SK-N-MC (cell line): ENCODE data around the gene LMF1.

Experiments
- DNase-seq: peaks from one replicate; pipeline ENCODE4 v3.0.0-alpha.2; 2011; ENCODE audit warnings: low read depth, low spot score
- H3K27ac ChIP-seq: fragments of 200-600 bp; sonication (generic); 2 replicates; pipeline ENCODE4 v1.5.1; 2016; ENCODE audit warnings: mixed run types
- H3K36me3 ChIP-seq: fragments of 200-600 bp; sonication (generic); 2 replicates; pipeline ENCODE4 v1.6.1; 2017; ENCODE audit warnings: antibody characterized with exemption, low read length, mixed read lengths; ENCODE audit not compliant: insufficient read depth
- H3K4me3 ChIP-seq: fragments of 200-600 bp; sonication (generic); 2 replicates; pipeline ENCODE4 v1.5.1; 2016
- H3K9ac ChIP-seq: fragments of 200-600 bp; sonication (generic); 2 replicates; pipeline ENCODE4 v1.8.0; 2017; ENCODE audit warnings: mixed run types, mixed read lengths; ENCODE audit not compliant: insufficient read length
- H3K9me3 ChIP-seq: fragments of 200-600 bp; sonication (generic); 2 replicates; pipeline ENCODE4 v1.6.1; 2017; ENCODE audit warnings: low read depth, mild to moderate bottlenecking, antibody characterized with exemption, low read length, moderate library complexity, mixed read lengths
- EZH2 ChIP-seq: fragments of 200-600 bp; sonication (generic); IDR thresholded peaks from one replicate; pipeline ENCODE4 v1.6.1; 2017; ENCODE audit warnings: antibody characterized with exemption
- FOXP2 ChIP-seq: optimal IDR thresholded peaks from 2 replicates; pipeline ENCODE3; 2011; ENCODE audit warnings: mild to moderate bottlenecking, moderate library complexity; ENCODE audit not compliant: insufficient read depth; ENCODE audit errors: extremely low read length, control extremely low read depth
- POLR2AphosphoS5 ChIP-seq: IDR thresholded peaks from 2 replicates; pipeline ENCODE4 v1.6.1; 2012; ENCODE audit warnings: mild to moderate bottlenecking, low read depth, low read length, borderline replicate concordance

LMF1 gene

DNA sequence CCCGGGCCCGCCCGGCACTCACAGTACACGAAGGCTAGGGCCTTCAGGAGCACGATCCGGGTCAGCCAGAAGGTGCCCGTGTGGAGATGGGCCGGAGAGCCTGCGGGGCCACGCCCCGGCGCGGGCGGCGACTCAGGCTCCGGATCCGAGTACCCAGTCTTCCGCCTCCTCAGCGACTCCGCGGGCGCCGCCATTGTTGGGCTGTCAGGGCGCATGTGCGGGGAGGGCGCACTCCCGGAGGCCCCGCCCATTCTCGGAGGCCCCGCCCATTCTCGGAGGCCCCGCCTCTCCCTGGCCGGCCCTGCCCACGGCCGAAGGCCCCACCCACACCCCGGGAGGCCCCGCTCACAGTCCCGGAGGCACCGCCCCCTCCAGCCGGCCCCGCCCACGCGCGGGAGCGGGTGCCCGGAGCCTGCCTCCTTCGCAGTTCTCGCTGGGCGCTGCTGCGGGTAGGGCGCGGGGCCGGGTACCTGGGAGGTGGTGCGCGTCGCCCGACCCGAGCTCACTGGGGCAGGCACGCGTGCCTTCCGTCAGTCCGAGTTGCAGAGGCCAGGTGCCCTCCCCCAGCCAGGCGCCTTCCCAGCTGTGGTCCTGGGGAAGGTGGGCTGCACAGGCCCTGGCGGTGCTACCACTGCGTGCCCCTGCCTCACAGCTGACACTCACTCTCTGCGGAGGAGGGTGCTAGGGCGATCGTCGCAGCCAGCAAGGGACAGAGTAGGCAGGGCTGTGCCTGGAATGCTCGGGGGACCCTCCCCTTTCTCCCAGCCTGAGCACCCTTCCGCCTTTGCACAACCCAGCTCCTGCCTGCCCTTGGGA, at the start of gene LMF1:
Gene LMF1 (minus strand): TSS at position 219 of the 816 bp plus-strand sequence. CDS start 4 bp downstream, at position 215.
- H3K4me3 ChIP-seq, result peak within 1 kb of the TSS; percentile 90
- H3K36me3 ChIP-seq, result peaks cover 10% of the 10 kb centered on the region; the same call in 1 of the 2 replicates
- peak within 1 kb of the TSS; percentile 63; the same call in 1 of the 2 replicates for H3K27ac ChIP-seq
- peak within 1 kb of the TSS; percentile 90 for H3K9ac ChIP-seq
- peak; percentile 84 for TF ChIP-seq POLR2AphosphoS5
- TF ChIP-seq EZH2, result no peak
- no peaks in the 10 kb centered on the region for H3K9me3 ChIP-seq
- no peak for DNase-seq

DNA sequence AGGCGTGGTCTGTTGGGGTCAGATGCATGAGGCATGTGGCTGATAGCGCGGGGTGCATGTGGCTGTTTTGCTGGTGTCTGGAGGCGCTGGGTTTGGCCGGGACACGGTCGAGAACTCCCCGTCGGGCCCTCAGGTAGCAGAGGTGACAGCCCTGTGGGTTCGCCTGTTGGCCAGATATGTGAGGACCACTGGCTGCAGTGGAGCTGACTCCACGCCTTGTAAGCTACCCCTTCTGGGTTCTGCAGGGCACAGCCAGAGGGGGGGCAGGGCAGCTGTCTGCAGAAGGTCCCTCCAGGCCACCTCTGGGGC, 49.3 kb upstream of the LMF1 start:
- Histone ChIP-seq H3K9ac (no peak overlapping the region), H3K27ac (no peak overlapping the region), H3K9me3 (no peaks in the 10 kb centered on the region), H3K36me3 (no peaks in the 10 kb centered on the region), H3K4me3 (no peak overlapping the region)
- TF ChIP-seq EZH2 (no peak), FOXP2 (no peak), POLR2AphosphoS5 (no peak)
- DNase-seq, result no peak

DNA sequence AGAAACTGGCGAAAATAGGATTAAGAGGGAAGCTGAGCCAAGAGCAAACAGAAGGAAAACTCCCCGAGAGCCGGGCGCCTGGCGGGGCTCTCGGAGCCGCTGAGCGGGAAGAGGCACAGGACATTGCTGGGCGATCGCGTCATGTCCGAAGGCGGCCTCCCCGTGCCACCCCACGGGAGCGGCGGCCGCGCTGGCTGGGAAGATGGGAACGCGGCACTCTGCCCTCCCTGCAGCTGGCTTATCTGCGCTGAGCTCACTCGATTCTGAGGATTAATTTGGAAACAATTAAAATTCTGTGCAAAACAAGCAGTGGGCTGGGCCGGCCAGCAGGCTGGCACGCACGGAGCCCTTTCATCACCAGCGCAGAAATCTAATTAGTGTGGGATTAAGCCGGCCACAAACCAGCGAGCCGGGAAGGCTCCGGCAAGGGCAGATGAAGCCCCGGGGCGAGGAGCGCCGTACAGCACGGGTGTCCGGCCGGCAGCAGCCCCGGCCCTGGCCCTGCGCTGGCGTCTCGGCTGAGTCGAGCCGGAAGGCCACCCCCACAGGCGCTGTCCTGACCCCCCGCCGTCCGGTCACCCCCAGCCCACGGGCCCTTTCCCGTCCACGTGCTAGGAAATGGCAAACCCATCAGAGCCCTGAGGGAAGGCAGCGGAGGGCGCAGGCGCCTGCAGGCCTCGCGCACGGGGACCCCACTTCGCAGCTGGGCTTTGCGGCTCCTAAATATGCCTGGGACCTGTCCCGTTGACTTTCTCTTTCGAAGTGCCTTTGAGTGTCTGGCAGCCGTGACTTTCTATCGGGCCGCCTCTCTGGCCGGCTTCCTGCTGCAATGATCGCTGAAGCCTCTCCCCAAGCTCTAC, 48.7 kb upstream of the LMF1 start:
- H3K4me3 ChIP-seq, result no peak overlapping the region
- no peak overlapping the region for H3K9ac ChIP-seq
- TF ChIP-seq EZH2 (no peak), POLR2AphosphoS5 (no peak), FOXP2 (no peak)
- DNase-seq, result no peak
- H3K27ac ChIP-seq, result no peak overlapping the region
- H3K36me3 ChIP-seq, result no peaks in the 10 kb centered on the region
- H3K9me3 ChIP-seq, result no peaks in the 10 kb centered on the region

DNA sequence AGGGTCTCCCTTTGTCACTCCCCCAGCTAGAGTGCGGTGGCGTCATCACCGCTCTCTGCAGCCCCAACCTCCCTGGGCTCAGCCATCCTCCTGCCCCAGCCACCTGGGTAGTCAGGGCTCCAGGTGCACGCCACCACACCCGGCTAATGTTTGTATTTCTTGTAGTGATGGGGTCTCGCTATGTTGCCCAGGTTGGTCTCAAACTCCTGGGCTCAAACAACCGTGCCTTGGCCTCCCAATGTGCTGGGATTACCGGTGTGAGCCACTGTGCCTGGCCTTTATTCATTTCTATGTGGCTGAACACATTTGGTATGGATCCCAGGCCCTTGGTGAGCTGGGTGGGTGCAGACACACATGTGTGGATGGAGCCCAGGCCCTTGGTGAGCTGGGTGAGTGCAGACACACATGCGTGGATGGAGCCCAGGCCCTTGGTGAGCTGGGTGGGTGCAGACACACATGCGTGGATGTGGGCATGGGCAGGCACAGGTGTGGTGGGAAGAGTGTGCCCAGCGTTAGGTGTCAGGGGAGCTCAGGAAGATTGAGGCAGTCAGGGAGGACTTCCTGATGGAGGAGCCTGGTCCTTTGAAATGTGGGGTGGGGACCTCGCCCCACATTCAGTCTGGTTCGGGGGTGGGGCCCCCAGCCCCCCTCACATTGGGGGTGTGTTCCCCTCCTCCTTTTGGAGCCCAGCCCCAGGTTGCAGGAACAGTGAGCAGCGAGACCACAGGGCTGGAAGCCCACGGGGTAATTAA, 47.8 kb upstream of the LMF1 start:
- TF ChIP-seq EZH2 (no peak), POLR2AphosphoS5 (no peak), FOXP2 (no peak)
- DNase-seq, result no peak
- no peaks in the 10 kb centered on the region for H3K36me3 ChIP-seq
- H3K9ac ChIP-seq, result no peak overlapping the region
- no peak overlapping the region for H3K4me3 ChIP-seq
- H3K27ac ChIP-seq, result no peak overlapping the region
- no peaks in the 10 kb centered on the region for H3K9me3 ChIP-seq

DNA sequence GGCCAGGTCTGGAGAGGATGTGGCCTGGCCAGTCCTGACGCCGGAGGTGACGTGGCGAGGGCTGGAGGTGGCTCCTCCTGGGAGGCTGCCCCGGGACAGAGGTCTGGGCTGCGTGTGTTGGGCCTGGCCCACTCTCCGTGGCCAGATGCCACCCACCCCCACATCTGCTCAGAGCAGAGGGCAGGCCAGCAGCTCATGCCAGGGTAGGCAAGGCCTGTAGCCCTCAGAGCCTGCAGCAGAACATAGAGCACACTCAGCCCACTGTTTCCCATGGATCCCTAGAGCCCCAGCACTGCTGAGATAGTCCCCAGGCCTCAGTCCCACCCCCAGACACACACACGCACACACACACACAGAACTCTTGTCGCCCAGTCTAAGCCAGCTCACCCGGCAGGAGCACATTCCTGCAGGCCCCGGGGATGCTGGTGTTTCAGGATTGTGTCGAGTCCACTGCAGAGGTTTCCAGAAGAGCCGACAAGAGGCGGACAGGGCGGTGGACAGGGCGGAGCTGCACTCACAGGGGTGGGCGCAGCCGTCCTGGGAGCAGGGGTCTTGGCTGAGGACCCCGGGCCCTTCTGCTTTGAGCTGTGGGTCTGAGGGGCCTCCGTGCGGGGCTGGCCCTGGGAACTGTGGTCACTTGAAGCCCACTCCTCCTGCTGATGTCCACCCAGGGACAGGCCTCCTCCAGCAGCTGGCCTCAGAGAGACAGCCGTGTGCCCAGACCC, 44.1 kb upstream of the LMF1 start:
- no peak for TF ChIP-seq EZH2
- no peak for TF ChIP-seq POLR2AphosphoS5
- no peak for TF ChIP-seq FOXP2
- no peak for DNase-seq
- no peak overlapping the region for H3K9ac ChIP-seq
- H3K27ac ChIP-seq, result no peak overlapping the region
- H3K9me3 ChIP-seq, result no peaks in the 10 kb centered on the region
- H3K4me3 ChIP-seq, result no peak overlapping the region
- H3K36me3 ChIP-seq, result no peaks in the 10 kb centered on the region

DNA sequence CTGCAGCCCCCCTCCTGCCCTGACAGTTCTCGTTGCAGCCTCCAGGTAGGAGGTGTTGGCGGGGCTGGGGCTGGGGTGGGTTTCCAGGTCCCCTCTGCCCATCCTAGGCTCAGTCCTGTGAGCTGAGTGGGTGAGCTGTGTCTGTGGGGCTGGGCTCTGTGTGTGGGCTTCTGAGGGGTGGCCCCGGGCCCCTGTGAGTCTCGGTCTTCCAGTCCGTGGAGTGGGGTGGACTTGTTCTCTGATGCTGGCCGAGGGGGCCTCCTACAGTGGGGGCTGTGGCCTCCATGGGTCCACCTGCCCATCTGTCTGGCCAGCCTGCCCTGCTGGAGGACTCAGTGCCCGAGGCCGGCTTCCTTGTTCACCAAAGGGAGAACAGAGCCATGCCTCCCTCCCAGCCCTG, 43.4 kb upstream of the LMF1 start:
- no peak overlapping the region for H3K4me3 ChIP-seq
- H3K27ac ChIP-seq, result no peak overlapping the region
- no peak for DNase-seq
- TF ChIP-seq FOXP2, result no peak
- TF ChIP-seq POLR2AphosphoS5, result no peak
- TF ChIP-seq EZH2, result no peak
- H3K9ac ChIP-seq, result no peak overlapping the region
- H3K9me3 ChIP-seq, result no peaks in the 10 kb centered on the region
- no peaks in the 10 kb centered on the region for H3K36me3 ChIP-seq

DNA sequence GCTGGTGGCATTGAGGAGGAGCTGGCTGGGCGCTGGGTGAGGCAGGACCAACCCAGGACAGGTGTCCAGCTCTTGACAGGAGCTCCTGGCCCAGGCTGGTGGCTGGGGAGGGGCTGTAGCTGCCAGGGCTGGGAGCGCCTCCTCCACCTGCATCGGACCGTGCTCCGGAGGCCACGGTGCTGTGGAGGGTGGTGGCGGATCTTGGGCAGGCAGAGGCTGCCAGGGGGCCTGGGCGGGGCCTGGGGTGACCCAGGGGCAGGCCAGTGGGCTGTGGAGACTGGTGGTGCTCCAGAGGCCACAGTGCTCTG, 42.8 kb upstream of the LMF1 start:
- no peak overlapping the region for H3K27ac ChIP-seq
- TF ChIP-seq POLR2AphosphoS5 (no peak), EZH2 (no peak), FOXP2 (no peak)
- no peak for DNase-seq
- H3K9me3 ChIP-seq, result no peaks in the 10 kb centered on the region
- no peak overlapping the region for H3K9ac ChIP-seq
- H3K4me3 ChIP-seq, result no peak overlapping the region
- no peaks in the 10 kb centered on the region for H3K36me3 ChIP-seq
